Measurements from ENCODE around the gene ERGIC1. TPM values are rescaled to one million over a fixed set of nuclear protein-coding genes. Genes with fewer than 3 reads are reported as not detected.

Gene ERGIC1
- total RNA-seq, 3 donors from 2014 or later (not counting 1 experiment from before 2014, with no cell fraction given): 86.2 to 126 (median 121) TPM

DNA sequence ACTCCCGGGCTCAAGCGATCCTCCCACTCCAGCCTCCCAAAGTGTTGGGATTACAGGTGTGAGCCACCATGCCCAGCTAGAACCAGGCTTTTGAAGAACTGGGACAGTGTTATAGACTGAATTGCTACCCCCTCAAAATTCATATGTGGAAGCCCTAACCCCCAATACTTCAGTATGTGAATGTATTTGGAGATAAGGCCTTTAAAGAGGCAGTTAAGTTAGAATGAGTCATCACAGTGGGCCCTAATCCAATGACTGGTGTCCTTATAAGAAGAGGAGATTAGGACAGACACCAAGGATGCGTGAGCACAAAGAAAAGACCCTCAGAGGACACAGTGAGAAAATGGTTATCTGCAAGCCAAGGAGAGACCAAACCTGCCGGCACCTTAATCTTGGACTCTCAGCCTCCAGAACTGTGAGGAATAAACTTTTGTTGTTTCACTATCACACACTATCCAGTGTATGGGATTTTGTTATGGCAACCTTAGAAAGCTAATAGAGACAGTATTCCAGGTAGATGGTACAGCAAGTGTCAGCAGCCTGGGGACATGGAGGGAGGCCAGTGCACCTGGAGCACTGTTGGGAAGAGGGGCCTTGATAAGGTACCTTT lies 31.4 kb upstream of the ERGIC1 start:
- H3K27ac ChIP-seq (ENCODE audit: low read length): no peak overlapping the region
- intact Hi-C loops (cut with micrococcal nuclease): no loop called here

DNA sequence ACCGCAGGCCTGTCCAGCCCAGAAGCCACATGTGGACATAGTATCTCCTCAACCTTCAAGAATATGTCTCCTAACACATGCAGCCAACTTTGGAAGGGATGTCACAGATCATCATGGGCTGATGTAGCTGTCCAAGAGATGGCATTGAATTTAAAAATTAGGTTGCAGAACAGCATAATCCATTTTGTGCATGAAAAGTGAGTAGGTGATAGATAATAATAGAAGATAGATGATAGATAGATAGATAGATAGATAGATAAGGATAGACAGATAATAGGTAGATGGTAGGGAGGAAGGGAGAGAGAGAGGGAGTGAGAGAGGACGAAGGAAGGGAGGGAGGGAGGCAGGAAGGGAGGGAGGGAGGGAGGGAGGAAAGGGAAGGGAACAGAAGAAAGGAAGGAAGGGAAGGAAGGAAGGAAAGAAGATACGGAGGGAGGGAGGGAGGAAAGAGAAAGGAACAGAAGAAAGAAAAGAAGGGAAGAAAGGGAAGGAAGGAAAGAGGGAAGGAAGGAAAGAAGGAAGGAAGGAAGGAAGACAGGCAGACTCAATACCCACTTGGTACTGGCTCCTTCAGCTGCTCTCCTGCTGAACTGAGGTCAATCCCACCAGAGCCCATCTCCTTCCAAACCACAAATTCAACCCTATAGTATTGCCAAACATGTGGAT lies 28.9 kb upstream of the ERGIC1 start:
- DNase-seq (no peak), ATAC-seq (no peak)
- Histone ChIP-seq H3K4me1 (ENCODE audit: control insufficient read depth, insufficient read depth, low read length) (peaks cover 21% of the 10 kb centered on the region), H3K4me3 (ENCODE audit: low read length) (no peak overlapping the region), H3K9me3 (ENCODE audit: control insufficient read depth, insufficient read depth, low read length) (no peaks in the 10 kb centered on the region), H3K36me3 (ENCODE audit: control insufficient read depth, insufficient read depth, low read length) (no peaks in the 10 kb centered on the region), H3K27ac (ENCODE audit: low read length) (no peak overlapping the region), H3K27me3 (ENCODE audit: control insufficient read depth, insufficient read depth, low read length) (no peaks in the 10 kb centered on the region)
- WGBS (ENCODE audit: insufficient coverage): 87% methylated on average over 3 of the region's 3 CpGs
- H3K27me3 Mint-ChIP-seq (ENCODE audit: low read depth in 2 of 2): no peaks in the 10 kb centered on the region
- intact Hi-C loops (cut with micrococcal nuclease): loop anchor here (5.0 kb wide), 1 partner anchor 47 kb away; no protein-coding TSS in a partner anchor
- H3K4me3 Mint-ChIP-seq: no peak overlapping the region
- no peaks in the 10 kb centered on the region for H3K9me3 Mint-ChIP-seq
- peaks cover 9 to 25% of the 10 kb centered on the region in 2 donors for H3K4me1 Mint-ChIP-seq
- TF ChIP-seq, protein P1, sequence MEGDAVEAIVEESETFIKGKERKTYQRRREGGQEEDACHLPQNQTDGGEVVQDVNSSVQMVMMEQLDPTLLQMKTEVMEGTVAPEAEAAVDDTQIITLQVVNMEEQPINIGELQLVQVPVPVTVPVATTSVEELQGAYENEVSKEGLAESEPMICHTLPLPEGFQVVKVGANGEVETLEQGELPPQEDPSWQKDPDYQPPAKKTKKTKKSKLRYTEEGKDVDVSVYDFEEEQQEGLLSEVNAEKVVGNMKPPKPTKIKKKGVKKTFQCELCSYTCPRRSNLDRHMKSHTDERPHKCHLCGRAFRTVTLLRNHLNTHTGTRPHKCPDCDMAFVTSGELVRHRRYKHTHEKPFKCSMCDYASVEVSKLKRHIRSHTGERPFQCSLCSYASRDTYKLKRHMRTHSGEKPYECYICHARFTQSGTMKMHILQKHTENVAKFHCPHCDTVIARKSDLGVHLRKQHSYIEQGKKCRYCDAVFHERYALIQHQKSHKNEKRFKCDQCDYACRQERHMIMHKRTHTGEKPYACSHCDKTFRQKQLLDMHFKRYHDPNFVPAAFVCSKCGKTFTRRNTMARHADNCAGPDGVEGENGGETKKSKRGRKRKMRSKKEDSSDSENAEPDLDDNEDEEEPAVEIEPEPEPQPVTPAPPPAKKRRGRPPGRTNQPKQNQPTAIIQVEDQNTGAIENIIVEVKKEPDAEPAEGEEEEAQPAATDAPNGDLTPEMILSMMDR (IDR thresholded peaks at IDR 0.05): no peak
- peak overlapping the region; percentile 16 to 81 for H3K27ac Mint-ChIP-seq
- no peaks in the 10 kb centered on the region for H3K36me3 Mint-ChIP-seq

More for the DNA sequence above, 31.4 kb upstream of the ERGIC1 start:
- Histone ChIP-seq H3K36me3 (ENCODE audit: control insufficient read depth, insufficient read depth, low read length) (no peaks in the 10 kb centered on the region), H3K27me3 (ENCODE audit: control insufficient read depth, insufficient read depth, low read length) (no peaks in the 10 kb centered on the region), H3K9me3 (ENCODE audit: control insufficient read depth, insufficient read depth, low read length) (no peaks in the 10 kb centered on the region), H3K4me3 (ENCODE audit: low read length) (no peak overlapping the region), H3K4me1 (ENCODE audit: control insufficient read depth, insufficient read depth, low read length) (peaks cover 24% of the 10 kb centered on the region)
- Mint-ChIP-seq H3K36me3 (no peaks in the 10 kb centered on the region), H3K4me3 (no peak overlapping the region), H3K4me1 (peaks cover 9 to 27% of the 10 kb centered on the region in 2 donors), H3K27me3 (ENCODE audit: low read depth in 2 of 2) (no peaks in the 10 kb centered on the region), H3K27ac (peak overlapping the region in 1 of 2 donors; percentile 56), H3K9me3 (no peaks in the 10 kb centered on the region)
- DNase-seq (no peak), ATAC-seq (no peak)
- TF ChIP-seq, protein P1 (IDR thresholded peaks at IDR 0.05): no peak
- 95% methylated on average over 4 of the region's 4 CpGs for WGBS (ENCODE audit: insufficient coverage)

DNA sequence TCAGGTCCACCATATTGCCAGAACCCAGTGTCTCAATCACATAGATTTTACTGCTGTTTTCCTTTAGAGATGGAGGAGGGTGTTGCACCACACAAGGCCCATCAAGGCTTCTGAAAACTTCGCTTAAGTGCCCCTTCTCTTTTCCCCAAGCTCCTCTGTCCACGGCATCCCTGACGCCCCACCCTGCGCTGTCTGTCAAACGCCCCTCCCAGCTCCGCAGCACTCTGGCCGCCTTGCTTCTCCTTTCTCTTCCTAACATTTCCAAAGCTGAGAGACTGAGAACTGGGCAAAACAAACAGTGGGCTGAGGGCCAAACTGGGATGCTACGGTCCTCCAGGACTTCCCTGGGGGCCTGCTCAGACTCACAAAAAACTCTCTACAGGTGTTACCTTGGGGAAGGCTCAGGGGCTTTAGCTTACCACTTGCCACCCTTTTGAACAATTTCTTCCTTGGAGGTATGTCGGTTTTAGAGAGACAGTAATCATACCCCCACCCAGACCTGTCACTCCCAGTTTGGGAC lies 28.3 kb upstream of the ERGIC1 start:
- peaks cover 9 to 25% of the 10 kb centered on the region in 2 donors for H3K4me1 Mint-ChIP-seq
- peak overlapping the region; percentile 51 for H3K27ac ChIP-seq (ENCODE audit: low read length)
- TF ChIP-seq, protein P1 (IDR thresholded peaks at IDR 0.05): no peak
- no peaks in the 10 kb centered on the region for H3K27me3 ChIP-seq (ENCODE audit: control insufficient read depth, insufficient read depth, low read length)
- ATAC-seq (no peak), DNase-seq (no peak)
- no peak overlapping the region for H3K4me3 Mint-ChIP-seq
- peak overlapping the region; percentile 81 to 93 for H3K27ac Mint-ChIP-seq
- H3K4me1 ChIP-seq (ENCODE audit: control insufficient read depth, insufficient read depth, low read length): peaks cover 21% of the 10 kb centered on the region
- no peaks in the 10 kb centered on the region for H3K9me3 ChIP-seq (ENCODE audit: control insufficient read depth, insufficient read depth, low read length)
- no peaks in the 10 kb centered on the region for H3K27me3 Mint-ChIP-seq (ENCODE audit: low read depth in 2 of 2)
- H3K36me3 Mint-ChIP-seq: no peaks in the 10 kb centered on the region
- no peaks in the 10 kb centered on the region for H3K9me3 Mint-ChIP-seq
- no peak overlapping the region for H3K4me3 ChIP-seq (ENCODE audit: low read length)
- H3K36me3 ChIP-seq (ENCODE audit: control insufficient read depth, insufficient read depth, low read length): no peaks in the 10 kb centered on the region
- 96% methylated on average over 9 of the region's 9 CpGs for WGBS (ENCODE audit: insufficient coverage)
- intact Hi-C loops (cut with micrococcal nuclease): loop anchor here (2.0 to 5.0 kb wide), 2 partner anchors 29 to 47 kb away; partner anchors contain the start of gene ERGIC1

All from natural killer cell (primary cell).